ENCODE results near the gene NCKAP1.
"Not testable (repeated sequence)": the region's sequence is repeated elsewhere in the genome, so short reads cannot be mapped to it uniquely, and the experiment has no call there.

- TF ChIP-seq EZH2 (IDR thresholded peaks at IDR 0.05; ENCODE audit: borderline replicate concordance, low read depth, low read length, severe bottlenecking); CTCF (IDR thresholded peaks at IDR 0.05; ENCODE audit: borderline replicate concordance, extremely low read depth, low read length, poor library complexity, severe bottlenecking): not testable (repeated sequence)
Observed at GRCh38 chr2:183017845-183018244, 20.4 kb downstream of the NCKAP1 start.
